GM12864 (cell line): Measurements from ENCODE around the gene PPP1R1B.

Source experiments
- DNase-seq: peaks from one replicate; pipeline ENCODE4 v3.0.0-alpha.2; 2011; ENCODE audit warnings: low read depth
- H3K4me3 ChIP-seq: 2 replicates; pipeline ENCODE4 v1.5.1; 2011; ENCODE audit warnings: mild to moderate bottlenecking, low read depth, low read length, control low read depth
- TF ChIP-seq, protein P1 (sequence below): IDR thresholded peaks from 2 replicates; pipeline ENCODE4 v1.5.1; 2011; ENCODE audit warnings: low read depth, mild to moderate bottlenecking, moderate library complexity, low read length, control low read depth, inconsistent platforms; ENCODE audit errors: missing control alignments

Gene PPP1R1B

DNA sequence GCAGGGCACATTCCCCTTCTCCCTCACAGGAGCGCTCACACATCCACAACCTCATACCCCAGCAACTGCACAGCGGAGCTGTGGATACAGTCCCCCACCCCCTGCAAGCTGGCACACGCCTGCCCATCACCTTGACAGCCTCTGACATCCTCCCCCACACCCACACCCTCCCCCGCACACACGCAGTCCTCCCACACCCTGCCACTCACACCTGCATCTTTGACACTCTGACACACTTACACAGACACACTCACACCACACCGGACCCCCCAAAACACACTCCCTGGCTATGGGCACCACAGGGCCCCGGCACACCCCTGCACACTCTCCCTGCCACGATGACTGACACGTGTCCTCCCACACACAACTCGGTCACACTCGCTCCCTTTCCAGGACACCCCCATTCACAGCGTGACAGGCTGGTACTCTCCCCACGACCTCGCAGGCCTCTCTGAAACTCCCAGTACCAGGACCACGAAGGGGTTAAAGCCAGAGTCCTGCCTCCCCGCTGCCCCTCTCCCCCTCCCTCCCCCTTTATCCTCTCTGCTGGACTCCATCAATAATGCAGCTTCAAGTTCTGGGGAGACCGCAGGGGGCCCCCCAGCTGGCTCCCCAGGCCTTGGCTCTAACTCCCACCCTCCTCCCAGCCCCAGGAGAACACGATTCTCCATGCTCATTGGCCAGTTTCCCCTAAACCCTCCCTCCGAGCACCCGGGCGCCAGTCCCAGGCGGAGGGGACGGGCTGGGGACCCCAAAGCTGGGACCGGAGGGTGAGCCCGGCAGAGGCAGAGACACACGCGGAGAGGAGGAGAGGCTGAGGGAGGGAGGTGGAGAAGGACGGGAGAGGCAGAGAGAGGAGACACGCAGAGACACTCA is at the start of gene PPP1R1B:
Gene PPP1R1B, plus strand, starts transcription at position 782 of the 876 bp plus-strand sequence. CDS start 441 bp downstream, outside the sequence.
- TF ChIP-seq, protein P1, sequence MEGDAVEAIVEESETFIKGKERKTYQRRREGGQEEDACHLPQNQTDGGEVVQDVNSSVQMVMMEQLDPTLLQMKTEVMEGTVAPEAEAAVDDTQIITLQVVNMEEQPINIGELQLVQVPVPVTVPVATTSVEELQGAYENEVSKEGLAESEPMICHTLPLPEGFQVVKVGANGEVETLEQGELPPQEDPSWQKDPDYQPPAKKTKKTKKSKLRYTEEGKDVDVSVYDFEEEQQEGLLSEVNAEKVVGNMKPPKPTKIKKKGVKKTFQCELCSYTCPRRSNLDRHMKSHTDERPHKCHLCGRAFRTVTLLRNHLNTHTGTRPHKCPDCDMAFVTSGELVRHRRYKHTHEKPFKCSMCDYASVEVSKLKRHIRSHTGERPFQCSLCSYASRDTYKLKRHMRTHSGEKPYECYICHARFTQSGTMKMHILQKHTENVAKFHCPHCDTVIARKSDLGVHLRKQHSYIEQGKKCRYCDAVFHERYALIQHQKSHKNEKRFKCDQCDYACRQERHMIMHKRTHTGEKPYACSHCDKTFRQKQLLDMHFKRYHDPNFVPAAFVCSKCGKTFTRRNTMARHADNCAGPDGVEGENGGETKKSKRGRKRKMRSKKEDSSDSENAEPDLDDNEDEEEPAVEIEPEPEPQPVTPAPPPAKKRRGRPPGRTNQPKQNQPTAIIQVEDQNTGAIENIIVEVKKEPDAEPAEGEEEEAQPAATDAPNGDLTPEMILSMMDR: no peak
- DNase-seq: no peak
- no peak within 1 kb of the TSS for H3K4me3 ChIP-seq

DNA sequence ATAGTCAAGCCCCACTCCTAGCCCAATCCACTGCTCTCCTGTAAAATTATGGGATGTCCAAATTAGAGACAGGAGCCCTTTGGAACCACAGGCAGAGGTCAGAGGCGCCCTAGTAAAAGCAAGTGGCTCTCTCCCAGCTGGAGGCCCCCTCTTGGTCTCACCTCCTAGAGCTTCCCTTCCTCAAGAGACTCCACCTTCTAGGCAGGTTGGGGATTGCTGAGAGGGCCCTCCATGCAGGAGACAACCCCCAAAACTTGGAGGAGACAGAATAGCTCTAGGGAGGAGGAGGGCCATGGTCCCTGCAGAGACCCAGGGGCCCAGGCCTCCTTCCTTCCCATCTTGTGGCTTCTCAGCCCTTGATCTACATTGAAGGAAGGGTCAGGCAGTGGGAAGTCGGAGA is 48.5 kb upstream of the PPP1R1B start:
- TF ChIP-seq, protein P1: no peak
- no peak overlapping the region for H3K4me3 ChIP-seq
- DNase-seq: no peak

DNA sequence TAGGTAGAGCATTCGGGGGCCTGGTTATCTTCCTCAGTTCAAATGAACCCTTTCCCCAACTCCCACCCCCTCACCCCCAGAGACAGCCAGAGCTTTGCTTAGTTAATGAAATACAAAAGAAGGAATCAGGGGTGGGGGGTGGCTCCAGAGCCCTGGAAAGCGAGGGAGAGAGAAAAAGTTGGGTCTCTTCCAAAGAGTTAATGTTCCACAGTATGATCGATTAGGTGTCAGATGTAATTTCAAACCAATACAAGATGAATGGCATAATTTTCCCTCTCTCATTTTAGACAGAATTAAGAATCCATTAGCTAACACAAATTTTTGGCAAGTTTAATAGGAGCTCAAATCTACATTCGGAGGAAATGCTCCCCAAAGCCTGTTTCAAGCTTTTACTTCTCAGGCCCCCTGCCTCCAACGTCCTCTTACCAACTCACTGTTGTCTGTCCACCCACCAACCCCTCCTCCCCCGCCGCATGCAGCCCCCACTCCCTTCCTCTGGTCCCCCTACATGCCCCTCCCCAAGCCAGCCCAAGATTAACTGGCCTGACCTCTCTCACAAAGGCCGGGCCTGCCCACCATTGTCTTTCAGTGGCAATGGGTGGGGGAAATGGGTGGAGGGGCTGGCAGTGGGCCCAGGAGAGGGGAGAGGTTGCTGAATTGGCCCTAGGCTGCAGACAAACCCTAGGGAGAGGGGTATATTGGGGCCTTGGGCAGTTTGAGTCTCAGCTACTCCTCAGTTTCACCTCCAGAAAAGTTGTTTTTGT is 47.3 kb upstream of the PPP1R1B start:
- no peak for DNase-seq
- TF ChIP-seq, protein P1: no peak
- H3K4me3 ChIP-seq: no peak overlapping the region

DNA sequence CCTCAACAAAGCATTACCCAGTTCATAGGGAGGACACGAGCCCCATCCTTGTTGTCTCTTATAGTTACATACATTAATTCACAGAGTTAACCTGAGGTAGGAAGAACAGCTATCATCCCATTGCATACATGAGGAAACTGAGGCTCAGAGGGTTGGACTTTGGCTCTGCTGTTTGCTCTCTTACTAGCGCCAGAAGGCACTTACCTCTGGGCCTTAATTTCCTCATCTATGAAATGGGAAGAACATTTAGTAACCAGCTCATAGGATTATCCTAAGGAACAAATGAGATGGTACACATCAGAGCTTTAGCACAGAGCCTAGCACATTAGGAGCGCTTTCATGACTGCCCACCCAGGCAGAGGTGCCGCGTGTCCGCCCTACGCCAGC is 46.7 kb upstream of the PPP1R1B start:
- TF ChIP-seq, protein P1: no peak
- DNase-seq: no peak
- H3K4me3 ChIP-seq: no peak overlapping the region

DNA sequence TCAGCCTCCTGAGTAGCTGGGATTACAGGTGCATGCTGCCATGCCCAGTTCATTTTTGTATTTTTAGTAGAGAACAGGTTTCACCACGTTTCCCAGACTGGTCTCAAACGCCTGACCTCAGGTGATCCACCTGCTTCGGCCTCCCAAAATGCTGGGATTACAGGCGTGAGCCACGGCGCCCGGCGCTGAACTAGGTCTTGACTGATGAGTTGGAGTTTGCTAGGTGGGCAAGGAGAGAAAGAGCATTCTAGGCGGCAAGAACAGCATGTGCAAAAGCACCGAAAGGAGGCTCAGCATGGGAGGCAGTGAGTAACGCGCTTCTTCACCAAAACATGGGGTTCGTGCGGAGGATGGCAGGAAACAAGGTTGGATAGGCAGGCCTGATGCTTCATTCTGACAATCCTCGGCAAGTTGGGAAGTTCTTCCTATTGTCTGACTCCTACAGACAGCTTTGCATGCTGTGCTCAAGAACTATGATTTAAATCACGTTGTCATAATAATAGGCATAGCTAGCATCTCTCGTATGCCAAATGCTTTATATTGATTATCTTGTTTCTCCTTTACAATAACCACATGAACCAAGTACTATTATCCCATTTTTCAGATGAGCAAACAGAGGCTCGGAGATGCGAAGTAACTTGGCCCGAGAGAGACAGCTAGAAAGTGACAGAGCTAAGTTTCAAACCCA is 45.5 kb upstream of the PPP1R1B start:
- DNase-seq: no peak
- TF ChIP-seq, protein P1: no peak
- no peak overlapping the region for H3K4me3 ChIP-seq

DNA sequence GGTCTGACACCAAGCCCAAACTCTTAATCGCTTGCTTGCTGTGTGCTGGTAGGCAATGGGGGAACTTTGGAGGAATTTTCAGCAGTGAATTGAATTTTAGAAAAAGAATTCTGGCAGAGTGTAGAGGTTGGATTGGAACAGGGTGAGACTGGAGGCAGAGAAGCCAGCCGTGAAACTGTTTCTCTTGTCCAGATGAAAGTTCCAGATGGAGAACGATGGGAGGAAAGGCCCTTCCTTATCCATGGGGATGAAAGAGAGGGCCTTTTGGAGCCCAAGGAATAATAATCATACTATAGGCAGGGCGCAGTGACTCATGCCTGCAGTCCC is 45.0 kb upstream of the PPP1R1B start:
- H3K4me3 ChIP-seq: no peak overlapping the region
- no peak for DNase-seq
- TF ChIP-seq, protein P1: no peak
